H1 (cell line): ENCODE results near the gene SAMD9. TPM values are rescaled to one million over a fixed set of nuclear protein-coding genes. Genes with fewer than 3 reads are reported as not detected.

Experiments
- CTCF ChIA-PET: fragments of 300-600 bp; sonication (Branson Sonifier 250); formaldehyde crosslinking; loops from one replicate; lab custom pipeline; 2021; ENCODE audit not compliant: partially characterized antibody; lab: Charles Lee
- POLR2A ChIA-PET: fragments of 300-600 bp; sonication (Branson Sonifier 250); formaldehyde crosslinking; loops from one replicate; lab custom pipeline; 2021; ENCODE audit warnings: inconsistent platforms; ENCODE audit not compliant: partially characterized antibody; lab: Charles Lee
- DNase-seq, 2 experiments: peaks; one replicate each; pipeline versions ENCODE4 v3.0.0 to v3.0.0-alpha.2; 2010 to 2022; ENCODE audit warnings: low spot score in 2 of 2, low read depth in 1 of 2, mixed read lengths in 1 of 2
- FAIRE-seq: peaks from 2 replicates; lab custom pipeline; 2011; peaks lifted over from hg19 to GRCh38; lab: Jason Lieb, UNC
- H2AFZ ChIP-seq: 2 replicates; pipeline ENCODE4 v1.8.1; 2012; ENCODE audit warnings: low read length, inconsistent platforms
- H2AK5ac ChIP-seq: 2 replicates; pipeline ENCODE4 v1.6.1; 2013; ENCODE audit warnings: low read depth, low read length
- H2BK120ac ChIP-seq: replicated peaks from 2 replicates; pipeline ENCODE3; 2013; ENCODE audit warnings: low read depth, low read length, inconsistent platforms
- H2BK12ac ChIP-seq: 2 replicates; pipeline ENCODE4 v1.6.1; 2013; ENCODE audit warnings: low read depth, low read length
- H2BK15ac ChIP-seq: 2 replicates; pipeline ENCODE4 v1.6.1; 2013; ENCODE audit warnings: low read length
- H2BK20ac ChIP-seq: 2 replicates; pipeline ENCODE4 v1.6.1; 2013; ENCODE audit warnings: low read length
- H2BK5ac ChIP-seq: 2 replicates; pipeline ENCODE4 v1.6.1; 2013; ENCODE audit warnings: low read depth, low read length
- H3K14ac ChIP-seq: 2 replicates; pipeline ENCODE4 v1.6.1; 2013; ENCODE audit warnings: inconsistent platforms; ENCODE audit not compliant: insufficient read length
- H3K18ac ChIP-seq: 2 replicates; pipeline ENCODE4 v1.6.1; 2013; ENCODE audit warnings: low read length; ENCODE audit errors: extremely low read depth
- H3K23ac ChIP-seq: 2 replicates; pipeline ENCODE4 v1.6.1; 2013; ENCODE audit warnings: inconsistent platforms; ENCODE audit not compliant: insufficient read length
- H3K23me2 ChIP-seq: 2 replicates; pipeline ENCODE4 v1.6.1; 2013; ENCODE audit warnings: low read depth, low read length
- H3K27ac ChIP-seq: 2 replicates; pipeline ENCODE4 v1.6.1; 2011; ENCODE audit warnings: low read depth, low read length, inconsistent platforms
- H3K27me3 ChIP-seq, 4 experiments: replicated peaks in 1 of 4; 1 replicate in 1 of 4; 2 replicates in 3 of 4; pipeline versions ENCODE4 v1.6.1 to v1.8.1; 2011 to 2013; ENCODE audit warnings: low read length in 3 of 4, mild to moderate bottlenecking in 3 of 4, inconsistent platforms in 2 of 4, mixed read lengths in 2 of 4, moderate library complexity in 1 of 4; ENCODE audit not compliant: control insufficient read depth in 3 of 4, insufficient read depth in 3 of 4; ENCODE audit errors: extremely low read depth in 1 of 4
- H3K36me3 ChIP-seq, 4 experiments: 2 replicates each; pipeline versions ENCODE4 v1.6.1 to v1.8.1; 2011 to 2013; ENCODE audit warnings: mild to moderate bottlenecking in 4 of 4, low read length in 3 of 4, moderate library complexity in 2 of 4, control low read depth in 1 of 4, inconsistent platforms in 1 of 4; ENCODE audit not compliant: insufficient read depth in 4 of 4, control insufficient read depth in 2 of 4
- H3K4ac ChIP-seq: replicated peaks from 2 replicates; pipeline ENCODE3; 2013; ENCODE audit warnings: low read length, low read depth, mixed read lengths, inconsistent platforms; ENCODE audit not compliant: insufficient read length
- H3K4me1 ChIP-seq, 4 experiments: replicated peaks in 1 of 4; 1 replicate in 1 of 4; 2 replicates in 3 of 4; pipeline versions ENCODE4 v1.6.1 to v1.8.1; 2011 to 2013; ENCODE audit warnings: low read length in 3 of 4, inconsistent platforms in 2 of 4, mixed read lengths in 1 of 4; ENCODE audit not compliant: insufficient read depth in 4 of 4, control insufficient read depth in 3 of 4
- H3K4me2 ChIP-seq, 2 experiments: 2 replicates each; pipeline versions ENCODE4 v1.6.1 to v1.8.1; 2011 to 2013; ENCODE audit warnings: low read depth in 2 of 2, low read length in 2 of 2, control low read depth in 1 of 2, inconsistent platforms in 1 of 2, mild to moderate bottlenecking in 1 of 2; ENCODE audit not compliant: insufficient read depth in 1 of 2
- H3K4me3 ChIP-seq, 4 experiments: fragments of 200-600, 300-600 bp in 1 of 4; sonication (generic), shearing (Covaris generic), sonication (Bioruptor Twin) in 1 of 4; 2 replicates each; pipeline versions ENCODE4 v1.5.1 to v1.8.1; 2011 to 2016; ENCODE audit warnings: low read length in 4 of 4, low read depth in 3 of 4, control low read depth in 2 of 4, inconsistent platforms in 2 of 4, mild to moderate bottlenecking in 2 of 4, mixed read lengths in 1 of 4, moderate library complexity in 1 of 4; ENCODE audit not compliant: insufficient read depth in 2 of 4; ENCODE audit errors: extremely low read depth in 1 of 4
- H3K56ac ChIP-seq: replicated peaks from 2 replicates; pipeline ENCODE3; 2013; ENCODE audit warnings: low read depth, mild to moderate bottlenecking, mixed read lengths, low read length, inconsistent platforms; ENCODE audit not compliant: insufficient read length
- H3K79me1 ChIP-seq: 2 replicates; pipeline ENCODE4 v1.6.1; 2013; ENCODE audit warnings: low read depth, low read length, control low read depth
- H3K79me2 ChIP-seq, 2 experiments: 2 replicates each; pipeline versions ENCODE4 v1.6.1 to v1.8.1; 2012 to 2013; ENCODE audit warnings: low read length in 2 of 2, mild to moderate bottlenecking in 2 of 2, inconsistent platforms in 1 of 2; ENCODE audit not compliant: insufficient read depth in 2 of 2, control insufficient read depth in 1 of 2
- H3K9ac ChIP-seq, 4 experiments: replicated peaks in 1 of 4; 1 replicate in 1 of 4; 2 replicates in 3 of 4; pipeline versions ENCODE4 v1.6.1 to v1.8.1; 2011 to 2013; ENCODE audit warnings: low read depth in 3 of 4, low read length in 3 of 4, control low read depth in 2 of 4, mild to moderate bottlenecking in 2 of 4, moderate library complexity in 2 of 4, inconsistent platforms in 1 of 4; ENCODE audit errors: extremely low read depth in 1 of 4
- H3K9me3 ChIP-seq, 2 experiments: 2 replicates each; pipeline versions ENCODE4 v1.6.1 to v1.8.1; 2012 to 2013; ENCODE audit warnings: mild to moderate bottlenecking in 2 of 2, moderate library complexity in 2 of 2, control low read depth in 1 of 2, inconsistent platforms in 1 of 2, low read depth in 1 of 2, low read length in 1 of 2, mixed read lengths in 1 of 2; ENCODE audit not compliant: insufficient read depth in 2 of 2
- H4K20me1 ChIP-seq, 2 experiments: replicated peaks in 1 of 2; 2 replicates each; pipeline versions ENCODE3 to v1.8.1; 2011 to 2013; ENCODE audit warnings: inconsistent platforms in 2 of 2, low read length in 2 of 2, mild to moderate bottlenecking in 1 of 2; ENCODE audit not compliant: insufficient read depth in 2 of 2, control insufficient read depth in 1 of 2
- H4K5ac ChIP-seq: 2 replicates; pipeline ENCODE4 v1.6.1; 2013; ENCODE audit warnings: low read length, low read depth, mixed read lengths, inconsistent platforms; ENCODE audit not compliant: insufficient read length
- H4K8ac ChIP-seq: 2 replicates; pipeline ENCODE4 v1.8.0; 2013; ENCODE audit warnings: mild to moderate bottlenecking, moderate library complexity, low read length, inconsistent platforms; ENCODE audit not compliant: insufficient read depth; ENCODE audit errors: extremely low read depth
- H4K91ac ChIP-seq: replicated peaks from 2 replicates; pipeline ENCODE3; 2013; ENCODE audit warnings: low read length, mixed read lengths, inconsistent platforms; ENCODE audit not compliant: insufficient read length
- CBX8 ChIP-seq: fragments of 300-800, 300-1000 bp; sonication (generic); IDR thresholded peaks from 2 replicates; pipeline ENCODE4 v1.7.1; 2016; ENCODE audit warnings: low read depth, low read length, borderline replicate concordance
- CTCF ChIP-seq, 3 experiments: IDR thresholded peaks; 1 replicate in 2 of 3; 2 replicates in 1 of 3; pipeline versions ENCODE4 v1.5.1 to v1.6.1; 2011; ENCODE audit warnings: low read length in 3 of 3, mild to moderate bottlenecking in 3 of 3, inconsistent platforms in 2 of 3, low read depth in 1 of 3, moderate library complexity in 1 of 3; ENCODE audit not compliant: insufficient read depth in 1 of 3; ENCODE audit errors: control extremely low read depth in 1 of 3
- SP1 ChIP-seq: IDR thresholded peaks from 2 replicates; pipeline ENCODE4 v1.6.1; 2011; ENCODE audit warnings: low read depth, low read length
- TAF7 ChIP-seq: optimal IDR thresholded peaks from 2 replicates; pipeline ENCODE3; 2011; ENCODE audit warnings: low read depth, mild to moderate bottlenecking, inconsistent platforms, low read length, moderate library complexity, borderline replicate concordance
- TBP ChIP-seq: IDR thresholded peaks from 2 replicates; pipeline ENCODE4 v1.6.1; 2011; ENCODE audit warnings: low read depth, low read length, improper control_type of control experiment
- TEAD4 ChIP-seq: IDR thresholded peaks from 2 replicates; pipeline ENCODE4 v1.6.1; 2012; ENCODE audit warnings: low read depth, low read length, inconsistent platforms, mixed read lengths
- WGBS, 2 experiments: shearing (Covaris generic) in 1 of 2; methylation state at CpG; one replicate each; pipeline versions ENCODE4 v1.1.6 to v1.1.7; 2013 to 2015; ENCODE audit warnings: low lambda C conversion rate in 2 of 2, mixed read lengths in 2 of 2, inconsistent platforms in 1 of 2, low coverage in 1 of 2, missing lambda C conversion rate in 1 of 2; ENCODE audit not compliant: insufficient replicate concordance in 2 of 2, insufficient coverage in 1 of 2, insufficient read length in 1 of 2; ENCODE audit errors: extremely low coverage in 1 of 2, missing lambda C conversion rate in 1 of 2; 5-methylcytosine and 5-hydroxymethylcytosine counted together
- polyA plus RNA-seq, 7 experiments: library from polyadenylated mRNA; depleted of rRNA in 3 of 7; stranded (reverse) in 5 of 7; unstranded in 2 of 7; fragments of >200 nt in 5 of 7; fragments of 200-250 nt in 2 of 7; gene quantifications; 1 replicate in 5 of 7; 2 replicates in 1 of 7; 4 replicates in 1 of 7; pipeline versions ENCODE4 v1.2.1 to v1.2.3, GENCODE V29; 2011 to 2013; ENCODE audit warnings: missing spikeins in 2 of 7, mixed read lengths in 2 of 7
- total RNA-seq: library from RNA; stranded (reverse); fragmentation: NEBNext Ultra II Directional; extraction: Animal tissue kit (Norgen Biotek cat#: 25700); gene quantifications from 2 replicates; pipeline ENCODE4 v1.2.1, GENCODE V29; 2021

Gene SAMD9
- total and polyA plus RNA-seq, 2 of the 8 experiments (the other 6 are each of a cell fraction or from before 2014, with no cell fraction given), result 0.02 TPM; not detected in 1

GRCh38 chr7:93145354-93145753, 27.6 kb upstream of the SAMD9 start:
- H3K4me1 ChIP-seq, result 0 out of 7 replicates have a peak, but pooled peaks cover 0 to 2% (median under 1%) of the 10 kb centered on the region in 4 experiments
- 93% methylated on average over 3 of the region's 3 CpGs; no CpG with 5 or more reads in 1 of the 2 experiments for WGBS, 2 experiments
- H4K20me1 ChIP-seq, result no peaks in the 10 kb centered on the region
- ChIA-PET POLR2A (no interaction called here), CTCF (interaction anchor here (0.8 to 0.9 kb wide), 3 partner anchors 26 to 87 kb away, joined by 3 to 4 read pairs (median 3); partner anchors contain the start of gene VPS50)
- H3K23me2 ChIP-seq, result no peaks in the 10 kb centered on the region
- no peaks in the 10 kb centered on the region for H3K79me1 ChIP-seq
- H4K91ac ChIP-seq, result no peak overlapping the region
- H2BK15ac ChIP-seq, result no peak overlapping the region
- H3K9me3 ChIP-seq, result no peaks in the 10 kb centered on the region
- H2BK120ac ChIP-seq, result no peak overlapping the region
- TF ChIP-seq CBX8 (no peak), CTCF (IDR thresholded peaks at IDR 0.05; ENCODE audit: control extremely low read depth in 1 of 3, insufficient read depth in 1 of 3, low read depth in 1 of 3, low read length in 3 of 3) (no peak), TEAD4 (no peak), TBP (no peak), SP1 (no peak), TAF7 (no peak)
- H3K27ac ChIP-seq, result no peak overlapping the region
- H3K36me3 ChIP-seq, result no peaks in the 10 kb centered on the region
- H2BK5ac ChIP-seq, result no peak overlapping the region
- no peak overlapping the region for H4K8ac ChIP-seq
- no peak overlapping the region for H3K56ac ChIP-seq
- no peak for DNase-seq
- H2AK5ac ChIP-seq, result no peak overlapping the region
- H3K23ac ChIP-seq, result no peak overlapping the region
- H3K9ac ChIP-seq, result no peak overlapping the region
- H3K27me3 ChIP-seq, result no peaks in the 10 kb centered on the region
- H3K14ac ChIP-seq, result no peak overlapping the region
- no peak overlapping the region for H3K18ac ChIP-seq
- H3K79me2 ChIP-seq, result no peaks in the 10 kb centered on the region
- H3K4me2 ChIP-seq, result no peak overlapping the region
- H2BK12ac ChIP-seq, result no peak overlapping the region
- no peak overlapping the region for H3K4me3 ChIP-seq
- no peak overlapping the region for H2AFZ ChIP-seq
- H2BK20ac ChIP-seq, result no peak overlapping the region
- H4K5ac ChIP-seq, result no peak overlapping the region
- H3K4ac ChIP-seq, result no peak overlapping the region
- no peak for FAIRE-seq
